ENCODE results near the gene SCN4B. TPM values are rescaled to one million over a fixed set of nuclear protein-coding genes. Genes with fewer than 3 reads are reported as not detected.

SCN4B gene
- total RNA-seq, 1 donor from 2014 or later: 0.20 TPM

- DNase-seq (ENCODE audit: low spot score) (no peak), ATAC-seq (no peak)
Measured at GRCh38 chr11:118154641-118155040, 2.0 kb upstream of the SCN4B start.

- no peak for ATAC-seq
Measured at GRCh38 chr11:118153976-118154375, 1.4 kb upstream of the SCN4B start.

GRCh38 chr11:118153516-118153915 is 893 bp upstream of the SCN4B start:
- no peak for ATAC-seq
- no peak for DNase-seq (ENCODE audit: low spot score)

More at GRCh38 chr11:118153976-118154375, 1.4 kb upstream of the SCN4B start:
- DNase-seq (ENCODE audit: low spot score): no peak

- DNase-seq (ENCODE audit: low spot score) (no peak), ATAC-seq (no peak)
Measured at GRCh38 chr11:118152020-118152551, 537 bp downstream of the SCN4B start.

- ATAC-seq (no peak), DNase-seq (ENCODE audit: low spot score) (no peak)
Measured at GRCh38 chr11:118151431-118151830, 1.2 kb downstream of the SCN4B start.

- no peak for ATAC-seq
- DNase-seq (ENCODE audit: low spot score): no peak
Measured at GRCh38 chr11:118149493-118149892, 3.1 kb downstream of the SCN4B start.

GRCh38 chr11:118148856-118149255 is 3.8 kb downstream of the SCN4B start:
- DNase-seq (ENCODE audit: low spot score): no peak
- ATAC-seq: no peak

- DNase-seq (ENCODE audit: low spot score): no peak
- ATAC-seq: no peak
Measured at GRCh38 chr11:118148240-118148639, 4.4 kb downstream of the SCN4B start.

- ATAC-seq (no peak), DNase-seq (ENCODE audit: low spot score) (no peak)
Measured at GRCh38 chr11:118147502-118147901, 5.1 kb downstream of the SCN4B start.

- ATAC-seq (no peak), DNase-seq (ENCODE audit: low spot score) (no peak)
Measured at GRCh38 chr11:118146554-118146953, 6.1 kb downstream of the SCN4B start.

GRCh38 chr11:118145285-118146227 is 7.1 kb downstream of the SCN4B start:
- peak; percentile 92 for DNase-seq (ENCODE audit: low spot score)
- ATAC-seq: peak; percentile 99

- ATAC-seq (no peak), DNase-seq (ENCODE audit: low spot score) (no peak)
Measured at GRCh38 chr11:118144301-118145268, 8.0 kb downstream of the SCN4B start.

- no peak for DNase-seq (ENCODE audit: low spot score)
- ATAC-seq: no peak
Measured at GRCh38 chr11:118143661-118144185, 8.9 kb downstream of the SCN4B start.

GRCh38 chr11:118142809-118143208 is 9.8 kb downstream of the SCN4B start:
- no peak for DNase-seq (ENCODE audit: low spot score)
- ATAC-seq: peak; percentile 2

GRCh38 chr11:118142081-118142480 is 10.5 kb downstream of the SCN4B start:
- ATAC-seq (no peak), DNase-seq (ENCODE audit: low spot score) (no peak)

- DNase-seq (ENCODE audit: low spot score): no peak
- ATAC-seq: no peak
Measured at GRCh38 chr11:118139578-118139977, 13.0 kb downstream of the SCN4B start.

- DNase-seq (ENCODE audit: low spot score) (no peak), ATAC-seq (no peak)
Measured at GRCh38 chr11:118138839-118139420, 13.7 kb downstream of the SCN4B start.

GRCh38 chr11:118136801-118137200 is 15.8 kb downstream of the SCN4B start:
- ATAC-seq (no peak), DNase-seq (ENCODE audit: low spot score) (no peak)

GRCh38 chr11:118136341-118136740 is 16.3 kb downstream of the SCN4B start:
- DNase-seq (ENCODE audit: low spot score) (no peak), ATAC-seq (no peak)

GRCh38 chr11:118135796-118136165 is 16.8 kb downstream of the SCN4B start:
- DNase-seq (ENCODE audit: low spot score) (no peak), ATAC-seq (no peak)

Measured in left lobe of liver (tissue), 2 donors.